SK-N-SH (cell line): ENCODE measurements around the gene ROBO1. TPM values are rescaled to one million over a fixed set of nuclear protein-coding genes. Genes with fewer than 3 reads are reported as not detected.

Experiments used
- CTCF ChIA-PET: fragments of 300-600, 350-600 bp; formaldehyde crosslinking; extraction: SDS; loops from one replicate; lab custom pipeline; 2021; lab: Yijun Ruan, JAX
- POLR2A ChIA-PET: fragments of 350-600 bp; sonication (Branson Sonifier 250); formaldehyde crosslinking; extraction: SDS; loops from one replicate; lab custom pipeline; 2020; ENCODE audit warnings: antibody characterized with exemption, inconsistent platforms; lab: Yijun Ruan, JAX
- DNase-seq: peaks from one replicate; pipeline ENCODE4 v3.0.0; 2012
- H2AFZ ChIP-seq: fragments of 200-600 bp; sonication (generic); 2 replicates; pipeline ENCODE4 v1.8.1; 2016; ENCODE audit warnings: antibody characterized with exemption, mild to moderate bottlenecking, low read depth
- H3F3A ChIP-seq: fragments of 200-600 bp; sonication (generic); replicated peaks from 2 replicates; pipeline ENCODE3; 2016; ENCODE audit warnings: antibody characterized with exemption, mild to moderate bottlenecking; ENCODE audit not compliant: insufficient read depth
- H3K27ac ChIP-seq, 2 experiments: fragments of 200-500 bp in 1 of 2; fragments of 200-600 bp in 1 of 2; sonication (Bioruptor generic) in 1 of 2; sonication (generic), shearing (Covaris generic) in 1 of 2; 2 replicates each; pipeline versions ENCODE4 v1.5.1 to v1.6.1; 2014 to 2016; ENCODE audit warnings: low read depth in 2 of 2, inconsistent platforms in 1 of 2, low read length in 1 of 2, mild to moderate bottlenecking in 1 of 2, mixed read lengths in 1 of 2
- H3K27me3 ChIP-seq: fragments of 200-600 bp; sonication (generic), shearing (Covaris generic); 2 replicates; pipeline ENCODE4 v1.6.1; 2016; ENCODE audit warnings: mixed run types; ENCODE audit not compliant: insufficient read depth
- H3K36me3 ChIP-seq, 2 experiments: fragments of 200-500 bp in 1 of 2; fragments of 200-600 bp in 1 of 2; sonication (Bioruptor generic) in 1 of 2; sonication (generic) in 1 of 2; replicated peaks in 1 of 2; 2 replicates each; pipeline versions ENCODE3 to v1.5.1; 2014 to 2016; ENCODE audit warnings: low read length in 1 of 2, mild to moderate bottlenecking in 1 of 2; ENCODE audit not compliant: insufficient read depth in 2 of 2, control insufficient read depth in 1 of 2
- H3K4me1 ChIP-seq, 2 experiments: fragments of 200-500 bp in 1 of 2; fragments of 200-600 bp in 1 of 2; sonication (Bioruptor generic) in 1 of 2; sonication (generic), shearing (Covaris generic) in 1 of 2; 2 replicates each; pipeline versions ENCODE4 v1.5.1 to v1.6.1; 2014 to 2016; ENCODE audit warnings: low read depth in 1 of 2, low read length in 1 of 2, mixed run types in 1 of 2; ENCODE audit not compliant: insufficient read depth in 2 of 2, control insufficient read depth in 1 of 2
- H3K4me2 ChIP-seq: fragments of 200-600 bp; sonication (generic), shearing (Covaris generic); 2 replicates; pipeline ENCODE4 v1.6.1; 2017; ENCODE audit warnings: mixed run types
- H3K4me3 ChIP-seq, 2 experiments: fragments of 200-500 bp in 1 of 2; fragments of 200-600 bp in 1 of 2; sonication (Bioruptor generic) in 1 of 2; sonication (generic), shearing (Covaris generic) in 1 of 2; 2 replicates each; pipeline versions ENCODE4 v1.5.1 to v1.8.1; 2014 to 2016; ENCODE audit warnings: low read depth in 2 of 2, inconsistent platforms in 1 of 2, low read length in 1 of 2, mild to moderate bottlenecking in 1 of 2, mixed read lengths in 1 of 2, moderate library complexity in 1 of 2
- H3K79me2 ChIP-seq: fragments of 200-600 bp; sonication (generic); 2 replicates; pipeline ENCODE4 v1.8.1; 2017; ENCODE audit warnings: mild to moderate bottlenecking; ENCODE audit not compliant: insufficient read depth
- H3K9ac ChIP-seq: fragments of 200-600 bp; sonication (generic); 2 replicates; pipeline ENCODE4 v1.6.1; 2017; ENCODE audit warnings: mixed run types
- H3K9me2 ChIP-seq: fragments of 200-600 bp; sonication (generic); 2 replicates; pipeline ENCODE4 v1.6.1; 2017; ENCODE audit warnings: mixed run types
- H3K9me3 ChIP-seq: fragments of 200-600 bp; sonication (generic); 2 replicates; pipeline ENCODE4 v1.6.1; 2017; ENCODE audit warnings: mixed run types, mild to moderate bottlenecking, moderate library complexity
- H4K20me1 ChIP-seq: fragments of 200-600 bp; sonication (generic); 2 replicates; pipeline ENCODE4 v1.6.1; 2017; ENCODE audit warnings: mild to moderate bottlenecking, mixed run types; ENCODE audit not compliant: insufficient read depth
- FOXJ3 ChIP-seq: sonication (generic); formaldehyde crosslinking; IDR thresholded peaks from 2 replicates; pipeline ENCODE4 v1.5.1; 2020; ENCODE audit warnings: mild to moderate bottlenecking, missing genetic modification reagents
- JUND ChIP-seq: IDR thresholded peaks from 2 replicates; pipeline ENCODE4 v1.4.0; 2012
- MEF2A ChIP-seq: IDR thresholded peaks from 2 replicates; pipeline ENCODE4 v1.4.0; 2012; ENCODE audit warnings: low read depth, borderline replicate concordance
- MXI1 ChIP-seq: IDR thresholded peaks from 2 replicates; pipeline ENCODE4 v1.6.1; 2012; ENCODE audit warnings: mild to moderate bottlenecking, low read depth, low read length, improper control_type of control experiment
- NRF1 ChIP-seq: IDR thresholded peaks from 2 replicates; pipeline ENCODE4 v1.6.1; 2012; ENCODE audit warnings: low read depth, mild to moderate bottlenecking, low read length
- SIN3A ChIP-seq: IDR thresholded peaks from 2 replicates; pipeline ENCODE4 v1.6.1; 2012; ENCODE audit warnings: low read depth, mild to moderate bottlenecking, low read length, moderate library complexity, borderline replicate concordance
- TEAD4 ChIP-seq: IDR thresholded peaks from 2 replicates; pipeline ENCODE4 v1.4.0; 2012; ENCODE audit warnings: mild to moderate bottlenecking, borderline replicate concordance; ENCODE audit not compliant: insufficient read depth
- WGBS: methylation state at CpG from one replicate; pipeline ENCODE4 v1.1.6; 2017; ENCODE audit warnings: low lambda C conversion rate; 5-methylcytosine and 5-hydroxymethylcytosine counted together
- polyA plus RNA-seq, 3 experiments: library from polyadenylated mRNA; depleted of rRNA; stranded (reverse); fragments of >200 nt; gene quantifications; 2 replicates each; pipeline ENCODE4 v1.2.3, GENCODE V29; 2012
- TF ChIP-seq, protein P1 (sequence below): IDR thresholded peaks from 2 replicates; pipeline ENCODE4 v1.4.0; 2012; ENCODE audit warnings: low read depth, borderline replicate concordance
- TF ChIP-seq, protein P2 (sequence below): fragments of 200-600 bp; sonication (generic); IDR thresholded peaks from 2 replicates; pipeline ENCODE4 v1.6.1; 2017; ENCODE audit warnings: antibody characterized with exemption, mild to moderate bottlenecking, moderate library complexity
- TF ChIP-seq, protein P3 (sequence below): IDR thresholded peaks from 2 replicates; pipeline ENCODE4 v1.4.0; 2012; ENCODE audit warnings: low read depth, borderline replicate concordance
- TF ChIP-seq, protein P4 (sequence below): fragments of 150-350 bp; IDR thresholded peaks from 2 replicates; pipeline ENCODE4 v1.6.1; 2016; ENCODE audit warnings: mild to moderate bottlenecking, low read depth, low read length

Gene ROBO1
- polyA plus RNA-seq, 1 of the 3 experiments (the other 2 are of a cell fraction): 22.7 TPM

DNA sequence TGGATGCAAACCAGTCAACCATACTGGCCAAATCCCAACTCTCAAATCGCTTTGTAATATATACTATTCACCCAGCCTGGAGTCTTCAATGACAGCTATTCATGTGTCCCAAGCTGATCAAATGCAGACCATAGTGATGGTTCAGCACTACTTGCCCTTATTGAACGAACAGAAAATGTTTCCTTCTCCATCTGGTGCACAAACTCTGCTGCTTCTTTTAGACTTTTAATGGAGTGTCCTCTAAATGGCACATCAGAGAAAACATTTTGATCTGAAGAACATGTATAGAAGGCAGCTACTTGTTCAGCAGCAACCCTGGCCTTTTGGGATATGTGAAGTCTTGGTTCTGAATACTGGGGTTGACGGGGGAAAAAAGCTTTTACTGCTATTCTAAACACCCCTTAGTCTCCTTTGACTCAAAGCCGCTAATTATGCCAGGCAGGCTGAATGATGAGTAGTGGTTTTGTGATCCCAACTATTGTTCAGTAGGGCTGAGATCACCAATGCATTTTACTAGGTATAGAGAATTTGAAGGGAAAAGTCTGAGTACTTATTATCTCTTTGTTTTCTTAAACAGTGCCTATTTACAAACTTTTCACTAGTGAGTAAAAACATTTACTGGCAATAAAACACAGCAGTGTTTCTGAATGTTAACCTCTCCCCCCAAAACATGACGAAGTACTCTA lies 781.2 kb downstream of the ROBO1 start (continued):
- TF ChIP-seq TEAD4: no peak
- TF ChIP-seq JUND: no peak
- TF ChIP-seq MXI1: no peak
- TF ChIP-seq, protein P1, sequence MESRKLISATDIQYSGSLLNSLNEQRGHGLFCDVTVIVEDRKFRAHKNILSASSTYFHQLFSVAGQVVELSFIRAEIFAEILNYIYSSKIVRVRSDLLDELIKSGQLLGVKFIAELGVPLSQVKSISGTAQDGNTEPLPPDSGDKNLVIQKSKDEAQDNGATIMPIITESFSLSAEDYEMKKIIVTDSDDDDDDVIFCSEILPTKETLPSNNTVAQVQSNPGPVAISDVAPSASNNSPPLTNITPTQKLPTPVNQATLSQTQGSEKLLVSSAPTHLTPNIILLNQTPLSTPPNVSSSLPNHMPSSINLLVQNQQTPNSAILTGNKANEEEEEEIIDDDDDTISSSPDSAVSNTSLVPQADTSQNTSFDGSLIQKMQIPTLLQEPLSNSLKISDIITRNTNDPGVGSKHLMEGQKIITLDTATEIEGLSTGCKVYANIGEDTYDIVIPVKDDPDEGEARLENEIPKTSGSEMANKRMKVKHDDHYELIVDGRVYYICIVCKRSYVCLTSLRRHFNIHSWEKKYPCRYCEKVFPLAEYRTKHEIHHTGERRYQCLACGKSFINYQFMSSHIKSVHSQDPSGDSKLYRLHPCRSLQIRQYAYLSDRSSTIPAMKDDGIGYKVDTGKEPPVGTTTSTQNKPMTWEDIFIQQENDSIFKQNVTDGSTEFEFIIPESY: no peak
- TF ChIP-seq, all 33 proteins: peak for 0

DNA sequence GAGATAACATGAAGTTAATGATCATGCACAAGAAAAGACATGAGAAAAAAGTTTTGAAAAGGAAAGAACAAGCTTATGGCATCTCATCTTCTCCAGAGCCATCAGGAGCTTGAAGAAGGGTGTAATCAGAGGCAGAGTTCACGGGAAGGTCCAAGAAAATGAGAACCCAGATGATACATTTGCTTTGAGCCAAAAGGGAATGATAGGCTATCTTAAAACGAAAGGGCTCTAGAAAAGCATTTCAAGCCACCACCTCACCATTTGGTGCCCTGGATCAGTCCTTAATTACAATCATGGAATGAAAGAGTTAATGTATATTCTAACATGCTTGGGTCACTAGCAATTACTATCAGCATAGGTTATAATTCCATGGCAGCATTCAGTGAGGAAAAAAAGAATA lies 781.8 kb downstream of the ROBO1 start:
- ChIA-PET POLR2A (no interaction called here), CTCF (interaction anchor here (1.2 to 1.6 kb wide), 2 partner anchors 10 to 47 kb away, joined by 4 read pairs; no protein-coding TSS in a partner anchor)
- Histone ChIP-seq H3K27ac (no peak overlapping the region), H3K4me1 (peaks cover 0 to 10% of the 10 kb centered on the region in 2 experiments; a peak in 2 of 4 replicates), H3K4me3 (no peak overlapping the region), H3K36me3 (no peaks in the 10 kb centered on the region), H3K9ac (no peak overlapping the region), H3K4me2 (0 out of 2 replicates have a peak overlapping the region, but pooled peaks have one; percentile 10), H3K79me2 (peaks cover 38% of the 10 kb centered on the region), H2AFZ (no peak overlapping the region), H3K27me3 (no peaks in the 10 kb centered on the region), H3F3A (no peaks in the 10 kb centered on the region), H3K9me2 (no peaks in the 10 kb centered on the region), H3K9me3 (no peaks in the 10 kb centered on the region), H4K20me1 (no peaks in the 10 kb centered on the region)
- WGBS: 76% methylated on average over 2 of the region's 2 CpGs
- no peak for DNase-seq
- TF ChIP-seq FOXJ3 (CRISPR knock-in tag) (no peak), NRF1 (no peak), SIN3A (no peak), MEF2A (no peak)
- TF ChIP-seq, protein P2, sequence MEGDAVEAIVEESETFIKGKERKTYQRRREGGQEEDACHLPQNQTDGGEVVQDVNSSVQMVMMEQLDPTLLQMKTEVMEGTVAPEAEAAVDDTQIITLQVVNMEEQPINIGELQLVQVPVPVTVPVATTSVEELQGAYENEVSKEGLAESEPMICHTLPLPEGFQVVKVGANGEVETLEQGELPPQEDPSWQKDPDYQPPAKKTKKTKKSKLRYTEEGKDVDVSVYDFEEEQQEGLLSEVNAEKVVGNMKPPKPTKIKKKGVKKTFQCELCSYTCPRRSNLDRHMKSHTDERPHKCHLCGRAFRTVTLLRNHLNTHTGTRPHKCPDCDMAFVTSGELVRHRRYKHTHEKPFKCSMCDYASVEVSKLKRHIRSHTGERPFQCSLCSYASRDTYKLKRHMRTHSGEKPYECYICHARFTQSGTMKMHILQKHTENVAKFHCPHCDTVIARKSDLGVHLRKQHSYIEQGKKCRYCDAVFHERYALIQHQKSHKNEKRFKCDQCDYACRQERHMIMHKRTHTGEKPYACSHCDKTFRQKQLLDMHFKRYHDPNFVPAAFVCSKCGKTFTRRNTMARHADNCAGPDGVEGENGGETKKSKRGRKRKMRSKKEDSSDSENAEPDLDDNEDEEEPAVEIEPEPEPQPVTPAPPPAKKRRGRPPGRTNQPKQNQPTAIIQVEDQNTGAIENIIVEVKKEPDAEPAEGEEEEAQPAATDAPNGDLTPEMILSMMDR: no peak
- TF ChIP-seq, protein P3, sequence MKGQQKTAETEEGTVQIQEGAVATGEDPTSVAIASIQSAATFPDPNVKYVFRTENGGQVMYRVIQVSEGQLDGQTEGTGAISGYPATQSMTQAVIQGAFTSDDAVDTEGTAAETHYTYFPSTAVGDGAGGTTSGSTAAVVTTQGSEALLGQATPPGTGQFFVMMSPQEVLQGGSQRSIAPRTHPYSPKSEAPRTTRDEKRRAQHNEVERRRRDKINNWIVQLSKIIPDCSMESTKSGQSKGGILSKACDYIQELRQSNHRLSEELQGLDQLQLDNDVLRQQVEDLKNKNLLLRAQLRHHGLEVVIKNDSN: no peak
- TF ChIP-seq, protein P4, sequence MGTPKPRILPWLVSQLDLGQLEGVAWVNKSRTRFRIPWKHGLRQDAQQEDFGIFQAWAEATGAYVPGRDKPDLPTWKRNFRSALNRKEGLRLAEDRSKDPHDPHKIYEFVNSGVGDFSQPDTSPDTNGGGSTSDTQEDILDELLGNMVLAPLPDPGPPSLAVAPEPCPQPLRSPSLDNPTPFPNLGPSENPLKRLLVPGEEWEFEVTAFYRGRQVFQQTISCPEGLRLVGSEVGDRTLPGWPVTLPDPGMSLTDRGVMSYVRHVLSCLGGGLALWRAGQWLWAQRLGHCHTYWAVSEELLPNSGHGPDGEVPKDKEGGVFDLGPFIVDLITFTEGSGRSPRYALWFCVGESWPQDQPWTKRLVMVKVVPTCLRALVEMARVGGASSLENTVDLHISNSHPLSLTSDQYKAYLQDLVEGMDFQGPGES: no peak
